ENCODE results near the gene PLSCR1.
"Not testable (repeated sequence)": the region's sequence is repeated elsewhere in the genome, so short reads cannot be mapped to it uniquely, and the experiment has no call there.

Gene PLSCR1

DNA sequence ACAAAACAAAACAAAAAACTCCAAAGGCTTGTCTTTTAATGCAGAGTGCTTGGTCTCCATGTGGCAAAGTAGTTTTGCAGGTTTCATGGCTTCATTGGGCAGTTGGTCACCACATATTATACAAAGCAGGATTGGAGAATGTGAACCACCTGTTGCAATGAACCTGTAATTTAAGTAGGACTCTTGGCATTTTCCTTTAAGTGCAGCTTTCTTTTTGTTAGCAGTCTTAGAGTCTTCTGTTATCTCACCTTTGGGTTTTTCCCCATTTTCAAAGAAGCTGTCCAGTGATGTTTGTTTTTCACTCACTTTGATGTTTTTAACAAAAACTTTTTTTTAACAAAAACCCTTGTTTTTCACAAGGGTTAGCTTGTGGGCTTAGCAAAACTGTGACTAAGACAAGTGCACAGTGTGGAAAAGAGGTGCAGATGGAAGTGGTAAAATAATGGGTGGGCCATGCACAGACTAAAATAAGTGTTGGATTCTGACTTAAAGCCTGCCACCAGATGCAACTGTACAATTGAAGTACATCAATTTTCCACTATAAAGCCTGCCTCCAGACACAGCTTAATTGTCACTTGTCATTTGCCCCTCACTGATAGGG lies 2.9 kb upstream of the PLSCR1 start:
- no peak for DNase-seq

DNA sequence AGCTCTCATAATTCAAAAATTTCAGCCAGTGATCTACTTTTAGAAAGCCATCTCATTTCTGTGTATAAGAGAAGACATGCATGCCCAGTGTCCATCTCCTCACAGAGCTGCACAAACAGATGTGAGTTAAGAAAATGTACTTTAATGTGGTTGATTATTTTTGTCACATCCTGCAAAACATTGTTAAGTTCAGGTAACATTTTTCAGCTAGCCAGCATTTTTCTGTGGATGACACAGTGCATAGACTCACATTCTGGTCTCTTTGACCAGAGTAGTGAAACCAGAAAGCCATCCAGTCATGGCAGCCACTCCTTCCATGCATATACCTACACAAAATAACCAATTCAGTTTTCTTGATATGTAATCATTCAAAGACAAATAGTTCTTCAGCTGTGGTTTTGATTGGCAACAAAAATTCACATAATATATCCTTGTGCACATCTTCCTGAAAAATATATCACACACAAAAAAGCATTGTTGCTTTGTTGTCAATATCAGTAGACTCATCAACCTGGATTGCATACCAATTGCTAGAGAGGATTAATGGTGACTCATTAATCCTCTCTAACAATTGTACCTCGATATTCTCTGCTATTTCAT lies 2.1 kb upstream of the PLSCR1 start:
- no peak for DNase-seq

DNA sequence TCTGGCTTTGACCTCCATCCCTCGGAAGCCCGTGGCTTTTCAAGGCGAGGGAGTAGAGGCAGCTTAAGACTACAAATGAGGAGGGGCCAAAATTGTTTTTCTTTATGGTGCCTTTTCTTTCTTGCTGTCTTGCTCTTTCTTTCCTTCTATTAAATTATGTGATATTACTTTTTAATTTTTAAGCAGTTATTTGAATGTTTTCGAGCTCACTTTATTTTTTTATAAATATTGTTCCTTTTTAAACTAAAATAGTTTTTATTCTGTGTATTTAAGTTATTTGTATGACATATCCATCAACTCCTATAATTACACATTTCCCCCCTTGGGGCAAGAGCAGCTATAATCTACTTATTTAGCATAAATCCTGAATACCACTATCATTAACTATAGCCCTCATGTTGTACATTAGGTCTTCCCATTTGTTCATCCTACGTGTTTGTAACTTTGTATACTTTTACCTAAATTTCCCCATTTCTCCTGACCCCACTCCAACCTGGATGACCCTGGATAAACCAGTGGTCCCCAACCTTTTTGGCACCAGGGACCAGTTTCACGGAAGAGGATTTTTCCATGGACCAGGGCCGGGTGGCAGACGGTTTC lies 622 bp upstream of the PLSCR1 start:
- DNase-seq = no peak

GRCh38 chr3:146543461-146544001 lies 876 bp downstream of the PLSCR1 start:
- DNase-seq = no peak

DNA sequence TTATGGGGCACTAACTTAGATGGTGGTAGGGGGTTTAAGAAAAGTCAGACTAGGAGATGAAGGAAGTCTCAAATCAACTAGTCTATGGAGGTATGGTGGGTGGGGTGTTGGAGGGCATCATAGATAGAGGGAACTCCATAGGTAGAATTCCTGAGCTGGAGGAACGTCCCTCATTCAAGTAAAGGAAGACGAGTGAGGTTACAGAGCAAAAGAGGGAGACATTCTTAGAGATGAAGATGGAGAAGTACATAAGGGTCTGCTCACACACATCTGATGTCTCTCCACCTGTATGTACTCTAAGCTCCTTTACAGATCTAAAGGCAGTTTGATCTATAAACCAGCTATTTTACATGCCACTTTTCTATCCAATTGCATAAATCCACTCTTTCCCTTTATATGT lies 1.4 kb downstream of the PLSCR1 start:
- no peak for DNase-seq

DNA sequence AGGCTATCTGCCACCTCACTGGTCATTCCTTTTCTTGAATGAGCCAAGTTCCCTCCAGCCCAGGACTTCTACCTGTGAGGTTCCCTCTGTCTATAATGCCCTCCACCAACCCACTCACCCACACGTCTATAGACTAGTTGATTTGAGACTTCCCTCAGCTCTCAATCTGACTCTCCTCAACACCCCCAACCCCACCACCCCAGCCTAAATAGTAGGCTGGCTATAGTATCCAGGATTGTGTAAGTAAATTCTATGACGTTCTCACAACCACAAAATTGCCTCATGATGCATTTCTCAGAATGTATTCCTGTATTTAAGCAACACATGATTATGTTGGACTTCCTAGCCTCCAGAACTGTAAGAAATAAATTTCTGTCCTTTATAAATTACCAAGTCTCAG lies 2.2 kb downstream of the PLSCR1 start:
- no peak for DNase-seq

GRCh38 chr3:146540978-146541377 lies 3.4 kb downstream of the PLSCR1 start:
- DNase-seq = no peak

DNA sequence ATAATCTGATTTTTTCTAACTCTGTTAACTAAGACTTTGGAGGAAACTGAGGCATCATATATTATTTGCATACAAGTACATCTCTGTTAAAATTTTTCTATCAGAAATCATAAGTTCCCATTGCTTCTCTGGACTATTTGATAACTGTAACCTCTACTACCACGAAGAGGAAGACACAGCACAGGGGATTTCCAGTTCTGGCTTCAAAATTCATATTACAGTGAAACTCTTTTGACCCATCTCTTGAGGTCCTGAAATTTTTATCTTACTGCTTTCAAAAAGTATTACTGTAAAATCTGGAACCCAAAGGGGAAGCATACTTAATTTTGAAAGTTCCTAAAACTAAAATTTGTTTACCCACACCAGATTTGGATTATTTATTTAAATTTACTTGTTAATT lies 4.2 kb downstream of the PLSCR1 start:
- DNase-seq = no peak

- no peak for DNase-seq
These were observed 5.1 kb downstream of the PLSCR1 start for GRCh38 chr3:146539315-146539714.

- no peak for DNase-seq
These were observed 6.8 kb downstream of the PLSCR1 start for GRCh38 chr3:146537603-146538002.

DNA sequence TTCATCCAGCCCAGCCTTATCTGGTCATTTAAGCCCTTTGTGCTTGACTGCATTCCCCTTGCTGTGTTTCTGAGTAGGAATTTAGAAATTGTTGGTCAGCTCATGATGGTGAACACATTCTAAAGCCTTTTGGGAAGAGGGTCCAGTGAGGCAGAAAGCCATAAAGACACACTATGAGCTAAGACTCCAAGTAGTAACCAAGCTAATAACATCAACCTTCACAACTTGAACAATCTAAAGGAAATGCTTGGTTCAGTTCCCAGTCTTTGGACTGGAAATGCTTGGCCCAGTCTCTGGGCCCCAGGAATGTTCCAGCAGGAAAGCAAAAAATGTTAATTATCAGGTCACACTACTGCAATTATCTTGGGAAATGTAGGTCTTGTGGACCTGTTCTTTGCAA lies 7.7 kb downstream of the PLSCR1 start:
- DNase-seq = no peak

DNA sequence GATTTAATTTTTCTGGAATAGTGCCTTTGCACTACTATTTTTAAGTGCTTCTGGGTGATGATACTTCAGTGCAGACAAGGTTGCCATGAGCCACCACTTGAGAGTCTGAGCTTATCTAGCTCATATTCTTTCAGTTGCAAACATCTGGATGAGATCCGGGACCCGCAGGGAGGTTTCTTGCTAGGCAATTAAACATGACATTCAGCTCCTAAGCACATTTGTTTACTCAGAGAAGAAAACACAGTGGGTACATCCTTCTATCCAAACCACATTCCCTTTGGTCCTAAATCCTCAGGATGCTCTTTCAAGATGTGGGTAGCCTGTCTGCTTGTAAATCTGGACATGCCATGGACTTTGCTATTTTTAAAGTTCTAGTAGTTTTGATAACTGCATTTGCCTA lies 12.0 kb downstream of the PLSCR1 start:
- DNase-seq = peak; percentile 2

DNA sequence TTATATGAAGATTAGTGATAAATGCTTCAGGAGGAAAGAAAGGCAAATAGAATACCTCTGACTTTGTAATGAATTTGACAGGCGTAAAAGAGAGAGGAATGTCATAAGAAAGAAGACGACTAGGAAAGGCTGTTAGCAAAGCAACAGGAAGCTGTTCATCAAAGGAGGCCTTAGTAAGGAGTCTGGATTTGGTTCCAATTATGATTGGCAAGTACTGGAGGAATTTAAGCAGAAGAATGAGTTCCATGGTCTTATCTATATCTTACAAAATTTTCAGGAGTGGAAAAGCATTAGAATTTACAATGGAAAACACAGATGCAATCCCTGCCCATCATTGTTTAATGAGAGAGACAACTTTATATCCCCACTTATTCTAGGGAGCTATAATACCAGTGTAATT lies 13.8 kb downstream of the PLSCR1 start:
- DNase-seq = no peak

GRCh38 chr3:146529021-146529420 lies 15.4 kb downstream of the PLSCR1 start:
- no peak for DNase-seq

- DNase-seq = no peak
These were observed 19.4 kb downstream of the PLSCR1 start for GRCh38 chr3:146524961-146525360.

GRCh38 chr3:146523531-146523930 lies 20.9 kb downstream of the PLSCR1 start:
- no peak for DNase-seq

DNA sequence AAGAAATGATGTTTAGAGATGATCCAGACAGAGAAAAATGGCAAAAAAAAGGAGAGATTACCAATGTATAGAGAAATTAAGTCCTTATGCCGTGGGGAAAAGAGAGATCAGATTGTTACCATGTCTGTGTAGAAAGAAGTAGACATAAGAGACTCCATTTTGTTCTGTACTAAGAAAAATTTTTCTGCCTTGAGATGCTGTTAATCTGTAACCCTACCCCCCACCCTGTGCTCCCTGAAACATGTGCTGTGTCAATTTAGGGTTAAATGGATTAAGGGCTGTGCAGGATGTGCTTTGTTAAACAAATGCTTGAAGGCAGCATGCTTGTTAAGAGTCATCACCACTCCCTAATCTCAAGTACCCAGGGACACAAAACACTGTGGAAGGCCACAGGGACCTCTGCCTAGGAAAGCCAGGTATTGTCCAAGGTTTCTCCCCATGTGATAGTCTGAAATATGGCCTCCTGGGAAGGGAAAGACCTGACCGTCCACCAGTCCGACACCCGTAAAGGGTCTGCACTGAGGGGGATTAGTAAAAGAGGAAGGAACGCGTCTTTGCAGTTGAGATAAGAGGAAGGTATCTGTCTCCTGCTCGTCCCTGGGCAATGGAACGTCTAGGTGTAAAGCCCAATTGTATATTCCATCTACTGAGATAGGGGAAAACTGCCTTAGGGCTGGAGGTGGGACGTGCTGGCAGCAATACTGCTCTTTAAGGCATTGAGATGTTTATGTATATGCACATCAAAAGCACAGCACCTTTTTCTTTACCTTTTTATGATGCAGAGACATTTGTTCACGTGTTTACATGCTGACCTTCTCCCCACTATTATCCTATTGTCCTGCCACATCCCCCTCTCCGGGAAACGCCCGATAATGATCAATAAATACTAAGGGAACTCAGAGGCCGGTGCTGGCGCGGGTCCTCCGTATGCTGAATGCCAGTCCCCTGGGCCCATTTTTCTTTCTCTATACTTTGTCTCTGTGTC lies 21.9 kb downstream of the PLSCR1 start:
- DNase-seq = not testable (repeated sequence)

DNA sequence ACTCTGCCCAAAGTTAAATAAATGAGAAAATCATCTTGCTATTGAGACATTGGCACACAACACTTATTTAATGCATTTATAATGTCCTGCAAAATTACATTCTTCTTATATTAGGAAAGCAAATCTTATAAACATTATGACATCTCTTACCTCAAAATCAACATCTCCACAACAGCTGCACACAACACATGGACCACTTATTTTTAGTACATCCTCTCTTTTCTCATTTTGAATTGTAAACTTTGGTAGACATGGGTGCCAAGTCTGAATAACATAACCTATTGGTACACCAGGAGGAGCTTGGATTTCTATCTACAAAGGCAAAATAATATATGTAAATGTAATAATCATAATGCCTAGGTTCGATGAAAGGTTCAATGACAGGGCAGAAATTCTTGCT lies 23.0 kb downstream of the PLSCR1 start:
- DNase-seq = no peak

GRCh38 chr3:146519810-146520209 lies 24.6 kb downstream of the PLSCR1 start:
- no peak for DNase-seq

DNA sequence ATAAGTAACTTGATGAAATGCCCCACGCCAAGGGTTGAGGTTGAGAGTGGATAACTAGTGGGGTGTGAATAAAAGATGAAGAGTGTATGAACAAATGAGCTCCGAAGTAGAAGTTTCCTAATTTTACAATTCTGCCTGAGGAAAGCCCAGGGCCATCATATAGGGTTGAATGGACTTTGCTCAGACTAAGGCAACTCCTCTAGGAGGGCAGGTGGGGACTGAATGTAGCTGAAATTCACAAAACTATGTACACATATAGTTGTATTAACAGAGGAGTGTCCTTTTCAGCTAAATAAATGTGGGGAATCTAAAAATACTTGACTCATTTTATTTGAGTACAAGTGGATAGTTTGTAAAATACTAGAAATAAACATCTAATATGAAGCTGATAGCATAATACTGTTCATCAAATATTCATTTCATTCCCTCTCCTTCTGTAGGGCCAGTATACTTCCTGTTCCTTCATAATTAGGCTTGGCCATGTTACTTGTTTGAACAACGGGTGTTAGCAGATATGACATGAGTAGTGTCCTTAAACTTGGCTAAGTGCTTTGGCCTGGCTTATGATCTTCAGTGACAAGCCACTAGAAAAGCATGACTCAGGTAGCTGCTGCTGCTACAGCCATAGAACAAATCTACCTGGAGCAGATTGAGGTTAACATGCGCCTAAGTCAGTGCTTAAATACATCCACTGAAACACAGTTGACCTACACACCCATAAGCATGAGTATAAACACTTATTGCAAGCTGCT lies 26.5 kb downstream of the PLSCR1 start:
- no peak for DNase-seq

DNA sequence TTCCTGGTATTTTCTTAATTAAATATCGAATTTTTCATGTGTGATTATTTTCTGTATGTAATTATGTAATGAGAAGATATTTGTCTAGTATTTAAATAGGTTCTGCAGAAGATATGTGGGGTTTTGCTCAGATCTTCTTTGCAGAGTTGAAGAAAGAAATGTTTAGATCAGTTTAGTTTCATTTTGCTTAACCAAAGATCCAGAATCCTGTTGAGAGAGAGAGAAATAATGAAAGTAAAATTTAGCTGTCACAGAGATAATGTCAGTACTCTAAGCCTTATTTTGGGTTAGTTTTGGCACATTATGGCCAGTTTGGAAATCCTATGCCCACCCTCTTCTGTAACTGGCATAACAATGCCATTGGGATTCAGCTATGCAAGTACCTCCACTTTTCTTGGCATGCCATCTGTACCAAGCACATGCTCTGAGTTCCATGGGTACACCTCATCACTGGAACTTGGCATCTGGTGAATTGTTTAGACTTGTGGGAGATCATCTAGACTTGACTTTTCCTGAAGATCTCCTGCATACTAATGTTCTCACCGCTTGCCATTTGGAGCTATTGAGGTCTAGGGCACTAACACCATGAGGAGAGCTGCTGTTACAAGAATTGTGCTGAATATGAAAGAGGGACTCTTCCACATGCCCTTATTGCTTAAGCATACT lies 30.9 kb downstream of the PLSCR1 start:
- DNase-seq = no peak
